Ascending aorta (tissue), 2 donors: ENCODE data around the gene MOGAT1. TPM values are rescaled to one million over a fixed set of nuclear protein-coding genes. Genes with fewer than 3 reads are reported as not detected.
"Not testable (repeated sequence)": the region's sequence is repeated elsewhere in the genome, so short reads cannot be mapped to it uniquely, and the experiment has no call there.

ENCODE experiments used
- DNase-seq, 2 donors: peaks; one replicate each; pipeline ENCODE4 v3.0.0-alpha.2; 2019; ENCODE audit warnings: low spot score in 2 of 2
- H3K27ac ChIP-seq, 2 donors: fragments of 200-600 bp; sonication (generic); one replicate each; pipeline ENCODE4 v1.5.1; 2016 to 2017; ENCODE audit warnings: mild to moderate bottlenecking in 1 of 2
- H3K27me3 ChIP-seq: fragments of 200-600 bp; sonication (generic); one replicate; pipeline ENCODE4 v1.5.1; 2017
- H3K36me3 ChIP-seq, 2 donors: fragments of 200-600 bp; sonication (generic); one replicate each; pipeline ENCODE4 v1.5.1; 2016
- H3K4me1 ChIP-seq, 2 donors: fragments of 200-600 bp; sonication (generic); one replicate each; pipeline ENCODE4 v1.5.1; 2016 to 2017; ENCODE audit warnings: mild to moderate bottlenecking in 1 of 2
- H3K4me3 ChIP-seq, 2 donors: fragments of 200-600 bp; sonication (generic); one replicate each; pipeline ENCODE4 v1.5.1; 2016 to 2017; ENCODE audit warnings: mild to moderate bottlenecking in 1 of 2
- H3K9me3 ChIP-seq, 2 donors: fragments of 200-600 bp; sonication (generic); one replicate each; pipeline ENCODE4 v1.5.1; 2016
- CTCF ChIP-seq, 3 experiments: fragments of 200-600 bp in 2 of 3; fragments of 450-650 bp in 1 of 3; sonication (generic) in 2 of 3; IDR thresholded peaks; one replicate each; pipeline ENCODE4 v1.5.1; 2016 to 2019; ENCODE audit warnings: antibody characterized with exemption in 3 of 3, mild to moderate bottlenecking in 1 of 3, moderate library complexity in 1 of 3
- intact Hi-C: fragments of 100-400 bp; cut with DNase I; formaldehyde crosslinking; loops from one replicate; pipeline ENCODE4 v1.15.1; 2023
- total RNA-seq: library from RNA; depleted of rRNA; stranded (reverse); fragments of >200 nt; gene quantifications from one replicate; pipeline ENCODE4 v1.1.0, GENCODE V29; 2016

Gene MOGAT1
- total RNA-seq, 1 donor from 2014 or later: not detected

GRCh38 chr2:222752746-222753145 is 81.3 kb downstream of the MOGAT1 start:
- no peaks in the 10 kb centered on the region for H3K27me3 ChIP-seq
- intact Hi-C loops: loop anchor here (2.0 to 5.0 kb wide), 3 partner anchors 40 to 150 kb away; no protein-coding TSS in a partner anchor
- no peak for DNase-seq
- H3K27ac ChIP-seq: peak overlapping the region; percentile 71 to 80
- no peak for TF ChIP-seq CTCF (IDR thresholded peaks at IDR 0.05)
- no peaks in the 10 kb centered on the region for H3K9me3 ChIP-seq
- H3K36me3 ChIP-seq: no peaks in the 10 kb centered on the region
- H3K4me3 ChIP-seq: peak overlapping the region in 1 of 2 donors; percentile 35
- H3K4me1 ChIP-seq: peaks cover 6 to 17% of the 10 kb centered on the region in 2 donors

GRCh38 chr2:222753251-222753824 is 81.9 kb downstream of the MOGAT1 start:
- no peaks in the 10 kb centered on the region for H3K36me3 ChIP-seq
- no peaks in the 10 kb centered on the region for H3K9me3 ChIP-seq
- peak overlapping the region; percentile 71 to 80 for H3K27ac ChIP-seq
- no peak for TF ChIP-seq CTCF (IDR thresholded peaks at IDR 0.05)
- peaks cover 6 to 17% of the 10 kb centered on the region in 2 donors for H3K4me1 ChIP-seq
- intact Hi-C loops: loop anchor here (2.0 to 5.0 kb wide), 3 partner anchors 39 to 149 kb away; no protein-coding TSS in a partner anchor
- no peaks in the 10 kb centered on the region for H3K27me3 ChIP-seq
- H3K4me3 ChIP-seq: peak overlapping the region in 1 of 2 donors; percentile 35
- DNase-seq: no peak

GRCh38 chr2:222754324-222754930 is 83.0 kb downstream of the MOGAT1 start:
- peak overlapping the region; percentile 71 to 80 for H3K27ac ChIP-seq
- H3K4me1 ChIP-seq: peaks cover 6 to 17% of the 10 kb centered on the region in 2 donors
- TF ChIP-seq CTCF (IDR thresholded peaks at IDR 0.05): no peak
- DNase-seq: no peak
- H3K4me3 ChIP-seq: no peak overlapping the region
- no peaks in the 10 kb centered on the region for H3K9me3 ChIP-seq
- intact Hi-C loops: loop anchor here (5.0 kb wide), 2 partner anchors 38 to 148 kb away; no protein-coding TSS in a partner anchor
- H3K36me3 ChIP-seq: no peaks in the 10 kb centered on the region
- H3K27me3 ChIP-seq: no peaks in the 10 kb centered on the region

- H3K27ac ChIP-seq, DNase-seq, intact Hi-C loops, H3K9me3 ChIP-seq, H3K4me3 ChIP-seq, H3K36me3 ChIP-seq, H3K27me3 ChIP-seq: not testable (repeated sequence)
- peaks cover 6 to 17% of the 10 kb centered on the region in 2 donors for H3K4me1 ChIP-seq
Observed at GRCh38 chr2:222755593-222755992, 84.1 kb downstream of the MOGAT1 start.

- intact Hi-C loops: no loop called here
- TF ChIP-seq CTCF (IDR thresholded peaks at IDR 0.05): no peak
- Histone ChIP-seq H3K4me1 (peaks cover 6 to 17% of the 10 kb centered on the region in 2 donors), H3K27me3 (no peaks in the 10 kb centered on the region), H3K4me3 (no peak overlapping the region), H3K36me3 (no peaks in the 10 kb centered on the region), H3K27ac (no peak overlapping the region), H3K9me3 (no peaks in the 10 kb centered on the region)
- DNase-seq: no peak
Observed at GRCh38 chr2:222756362-222756831, 84.9 kb downstream of the MOGAT1 start.

GRCh38 chr2:222756951-222757650 is 85.6 kb downstream of the MOGAT1 start:
- no peaks in the 10 kb centered on the region for H3K9me3 ChIP-seq
- no peaks in the 10 kb centered on the region for H3K27me3 ChIP-seq
- H3K27ac ChIP-seq: no peak overlapping the region
- intact Hi-C loops: no loop called here
- TF ChIP-seq CTCF (IDR thresholded peaks at IDR 0.05): no peak
- H3K4me3 ChIP-seq: no peak overlapping the region
- no peaks in the 10 kb centered on the region for H3K36me3 ChIP-seq
- no peak for DNase-seq
- peaks cover 6 to 17% of the 10 kb centered on the region in 2 donors for H3K4me1 ChIP-seq
